H9 (cell line): Measurements from ENCODE around the gene TAOK2. TPM values are rescaled to one million over a fixed set of nuclear protein-coding genes. Genes with fewer than 3 reads are reported as not detected.
A peak's percentile ranks its signal among the peaks of the same experiment; 100 is the strongest.

Source experiments
- DNase-seq: peaks from one replicate; pipeline ENCODE4 v3.0.0-alpha.2; 2017
- H2AFZ ChIP-seq: one replicate; pipeline ENCODE4 v1.6.1; 2013; ENCODE audit warnings: mild to moderate bottlenecking, low read length, control low read depth, moderate library complexity
- H2AK5ac ChIP-seq: 2 replicates; pipeline ENCODE4 v1.6.1; 2013; ENCODE audit warnings: low read length, control low read depth, mixed read lengths; ENCODE audit not compliant: insufficient read length
- H2BK120ac ChIP-seq: one replicate; pipeline ENCODE4 v1.6.1; 2013; ENCODE audit warnings: low read depth, mild to moderate bottlenecking, low read length, control low read depth, inconsistent platforms; ENCODE audit not compliant: poor library complexity, severe bottlenecking
- H2BK12ac ChIP-seq: 2 replicates; pipeline ENCODE4 v1.6.1; 2013; ENCODE audit warnings: low read length, control low read depth, mixed read lengths, low read depth; ENCODE audit not compliant: insufficient read length
- H2BK15ac ChIP-seq: 2 replicates; pipeline ENCODE4 v1.6.1; 2013; ENCODE audit warnings: low read depth, low read length, control low read depth
- H2BK20ac ChIP-seq: one replicate; pipeline ENCODE4 v1.6.1; 2013; ENCODE audit warnings: low read depth, mild to moderate bottlenecking, low read length, control low read depth, inconsistent platforms; ENCODE audit not compliant: poor library complexity, severe bottlenecking
- H2BK5ac ChIP-seq: 2 replicates; pipeline ENCODE4 v1.6.1; 2013; ENCODE audit warnings: low read length, control low read depth, mixed read lengths; ENCODE audit not compliant: insufficient read length
- H3K14ac ChIP-seq: 2 replicates; pipeline ENCODE4 v1.6.1; 2013; ENCODE audit warnings: low read length, control low read depth; ENCODE audit not compliant: insufficient read depth
- H3K18ac ChIP-seq: 2 replicates; pipeline ENCODE4 v1.6.1; 2013; ENCODE audit warnings: low read depth, mild to moderate bottlenecking, mixed read lengths, low read length, control low read depth; ENCODE audit not compliant: insufficient read length
- H3K23ac ChIP-seq: 2 replicates; pipeline ENCODE4 v1.6.1; 2013; ENCODE audit warnings: low read length, control low read depth, mixed read lengths, low read depth; ENCODE audit not compliant: insufficient read length
- H3K23me2 ChIP-seq: 2 replicates; pipeline ENCODE4 v1.6.1; 2013; ENCODE audit warnings: low read depth, mild to moderate bottlenecking, mixed read lengths, low read length, control low read depth; ENCODE audit not compliant: insufficient read length, poor library complexity, severe bottlenecking
- H3K27ac ChIP-seq: 2 replicates; pipeline ENCODE4 v1.5.1; 2013; ENCODE audit warnings: low read length, control low read depth, mixed read lengths, low read depth; ENCODE audit not compliant: insufficient read length
- H3K27me3 ChIP-seq: 2 replicates; pipeline ENCODE4 v1.6.1; 2013; ENCODE audit warnings: low read length, control low read depth, inconsistent platforms; ENCODE audit not compliant: insufficient read depth
- H3K4ac ChIP-seq: 2 replicates; pipeline ENCODE4 v1.6.1; 2013; ENCODE audit warnings: low read depth, mild to moderate bottlenecking, control low read depth, inconsistent platforms, low read length, moderate library complexity
- H3K4me1 ChIP-seq: 2 replicates; pipeline ENCODE4 v1.6.1; 2013; ENCODE audit warnings: low read length, control low read depth, inconsistent platforms; ENCODE audit not compliant: insufficient read depth
- H3K4me2 ChIP-seq: 2 replicates; pipeline ENCODE4 v1.6.1; 2013; ENCODE audit warnings: low read length, control low read depth, mixed read lengths; ENCODE audit not compliant: insufficient read length, insufficient read depth
- H3K56ac ChIP-seq: 2 replicates; pipeline ENCODE4 v1.6.1; 2013; ENCODE audit warnings: low read depth, mild to moderate bottlenecking, mixed read lengths, low read length, control low read depth; ENCODE audit not compliant: insufficient read length
- H3K79me1 ChIP-seq: 2 replicates; pipeline ENCODE4 v1.6.1; 2013; ENCODE audit warnings: low read depth, mild to moderate bottlenecking, moderate library complexity, low read length, control low read depth, inconsistent platforms; ENCODE audit not compliant: insufficient read depth, poor library complexity, severe bottlenecking
- H3K79me2 ChIP-seq: 2 replicates; pipeline ENCODE4 v1.6.1; 2013; ENCODE audit warnings: low read length, control low read depth, inconsistent platforms; ENCODE audit not compliant: insufficient read depth
- H3K9ac ChIP-seq: 2 replicates; pipeline ENCODE4 v1.6.1; 2013; ENCODE audit warnings: low read length, control low read depth, mixed read lengths; ENCODE audit not compliant: insufficient read length; ENCODE audit errors: extremely low read depth
- H3K9me3 ChIP-seq: one replicate; pipeline ENCODE4 v1.6.1; 2013; ENCODE audit warnings: low read depth, low read length, inconsistent platforms; ENCODE audit not compliant: control insufficient read depth
- H3T11ph ChIP-seq: one replicate; pipeline ENCODE4 v1.6.1; 2013; ENCODE audit warnings: mild to moderate bottlenecking, low read length, control low read depth, inconsistent platforms
- H4K20me1 ChIP-seq: one replicate; pipeline ENCODE4 v1.6.1; 2013; ENCODE audit not compliant: control insufficient read depth, insufficient read length, insufficient read depth
- H4K5ac ChIP-seq: 2 replicates; pipeline ENCODE4 v1.6.1; 2013; ENCODE audit warnings: low read depth, mild to moderate bottlenecking, mixed read lengths, low read length, control low read depth; ENCODE audit not compliant: insufficient read length
- H4K8ac ChIP-seq: replicated peaks from 2 replicates; pipeline ENCODE4 v1.6.1; 2013; ENCODE audit warnings: low read length, control low read depth, mixed read lengths, low read depth; ENCODE audit not compliant: insufficient read length
- H4K91ac ChIP-seq: 2 replicates; pipeline ENCODE4 v1.6.1; 2013; ENCODE audit warnings: low read depth, mild to moderate bottlenecking, moderate library complexity, mixed read lengths, low read length, control low read depth; ENCODE audit not compliant: insufficient read length
- H3K27ac Mint-ChIP-seq, 3 experiments: 2 replicates in 2 of 3; 3 replicates in 1 of 3; pipeline ENCODE4 v1.8.0; 2020 to 2021; ENCODE audit warnings: mixed read lengths in 3 of 3, mild to moderate bottlenecking in 1 of 3, moderate library complexity in 1 of 3
- H3K27me3 Mint-ChIP-seq: 2 replicates; pipeline ENCODE4 v1.8.0; 2021; ENCODE audit warnings: low read depth, mild to moderate bottlenecking, moderate library complexity, mixed read lengths
- H3K36me3 Mint-ChIP-seq, 3 experiments: 2 replicates in 2 of 3; 3 replicates in 1 of 3; pipeline ENCODE4 v1.8.0; 2020 to 2021; ENCODE audit warnings: low read depth in 3 of 3, mixed read lengths in 3 of 3; ENCODE audit not compliant: insufficient read depth in 1 of 3
- H3K4me1 Mint-ChIP-seq, 2 experiments: 2 replicates each; pipeline ENCODE4 v1.8.0; 2020; ENCODE audit warnings: mixed read lengths in 2 of 2
- H3K4me3 Mint-ChIP-seq, 2 experiments: 2 replicates in 1 of 2; 3 replicates in 1 of 2; pipeline ENCODE4 v1.8.0; 2020 to 2021; ENCODE audit warnings: mild to moderate bottlenecking in 2 of 2, mixed read lengths in 2 of 2, moderate library complexity in 1 of 2
- H3K9me3 Mint-ChIP-seq, 2 experiments: 2 replicates in 1 of 2; 3 replicates in 1 of 2; pipeline ENCODE4 v1.8.0; 2020; ENCODE audit warnings: mild to moderate bottlenecking in 2 of 2, mixed read lengths in 2 of 2, moderate library complexity in 1 of 2
- CTCF ChIP-seq: fragments of 200-600 bp; sonication (generic); conservative IDR thresholded peaks from 3 replicates; pipeline ENCODE4 v1.8.0; 2021; ENCODE audit warnings: antibody characterized with exemption, mild to moderate bottlenecking
- WGBS: extraction: QIAGEN DNeasy Blood & Tissue Kit; methylation state at CpG from one replicate; pipeline ENCODE4 v1.1.7; 2013; ENCODE audit warnings: missing lambda C conversion rate, low lambda C conversion rate, mixed read lengths; ENCODE audit not compliant: insufficient read length; ENCODE audit errors: extremely low coverage; 5-methylcytosine and 5-hydroxymethylcytosine counted together
- total RNA-seq: library from RNA; stranded (reverse); gene quantifications from 2 replicates; pipeline ENCODE4 v1.2.1, GENCODE V29; 2021

Gene TAOK2
- total RNA-seq, 1 experiment from 2014 or later, result 43.9 TPM

DNA sequence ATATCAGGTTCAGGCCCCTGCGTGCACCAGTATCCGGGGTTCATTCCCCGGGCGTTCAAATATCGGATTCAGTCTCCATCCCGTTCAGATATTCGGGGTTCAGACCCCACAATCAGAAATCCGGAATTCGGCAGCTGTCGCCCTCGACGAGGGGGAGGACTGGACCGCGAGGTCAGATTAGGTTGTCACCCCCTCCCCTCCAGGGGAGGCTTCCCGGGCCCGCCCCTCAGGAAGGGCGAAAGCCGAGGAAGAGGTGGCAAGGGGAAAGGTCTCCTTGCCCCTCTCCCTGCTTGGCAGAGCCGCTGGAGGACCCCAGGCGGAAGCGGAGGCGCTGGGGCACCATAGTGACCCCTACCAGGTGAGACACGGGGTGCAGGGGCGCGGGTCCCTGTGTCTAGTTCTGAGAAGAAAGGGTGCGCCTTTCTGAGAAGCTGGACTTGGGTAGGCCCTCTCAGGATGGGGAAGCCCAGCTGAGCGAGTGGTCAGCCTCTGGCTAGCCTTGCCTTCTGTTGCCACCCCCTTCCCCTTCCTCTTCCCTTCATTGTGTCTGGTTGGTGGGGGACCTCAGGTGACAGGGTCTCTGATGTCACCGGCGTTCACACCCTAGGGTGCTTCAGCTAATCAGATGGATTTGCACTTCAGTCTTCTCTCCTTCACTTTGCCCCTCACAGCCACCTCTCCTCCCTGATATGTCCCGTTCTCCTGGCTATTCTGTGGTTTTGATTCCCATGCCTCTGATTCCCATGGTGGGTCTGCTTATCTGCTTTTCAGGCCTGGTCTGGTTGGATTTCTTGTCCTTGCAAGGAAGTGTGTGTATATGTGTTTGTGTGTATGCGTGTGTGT is 844 bp downstream of the TAOK2 start:
- DNase-seq, result no peak
- WGBS, result no CpG with 5 or more reads among the region's 31 CpGs
- TF ChIP-seq CTCF, result no peak
- H3K36me3 Mint-ChIP-seq, result peaks cover 36 to 50% (median 47%) of the 10 kb centered on the region in 3 experiments
- Histone ChIP-seq H3K4me1 (peaks cover 3% of the 10 kb centered on the region; the same call in 1 of the 2 replicates), H2BK120ac (no peak overlapping the region), H3T11ph (no peak overlapping the region), H3K79me2 (peaks cover 5% of the 10 kb centered on the region; the same call in 1 of the 2 replicates), H3K18ac (no peak overlapping the region), H3K56ac (no peak overlapping the region), H3K14ac (no peak overlapping the region; the same call in 1 of the 2 replicates), H2AFZ (no peak overlapping the region), H3K27me3 (peaks cover 3% of the 10 kb centered on the region; the same call in 1 of the 2 replicates), H3K9me3 (peaks cover 7% of the 10 kb centered on the region), H3K23ac (no peak overlapping the region), H3K4me2 (peak overlapping the region; percentile 84), H2BK12ac (no peak overlapping the region), H2AK5ac (no peak overlapping the region), H3K23me2 (peaks cover 14% of the 10 kb centered on the region), H4K91ac (no peak overlapping the region), H3K9ac (peak overlapping the region; percentile 49), H4K20me1 (no peaks in the 10 kb centered on the region), H2BK15ac (no peak overlapping the region), H4K5ac (no peak overlapping the region), H2BK20ac (no peak overlapping the region), H4K8ac (no peak overlapping the region), H3K79me1 (peaks cover 7% of the 10 kb centered on the region), H3K27ac (no peak overlapping the region), H3K4ac (no peak overlapping the region), H2BK5ac (no peak overlapping the region)
- peak overlapping the region in 2 of 3 experiments; percentile 44 to 83; a peak in 4 of 7 replicates for H3K27ac Mint-ChIP-seq
- peaks cover 16% of the 10 kb centered on the region for H3K27me3 Mint-ChIP-seq
- peak overlapping the region; percentile 95 to 96 for H3K4me3 Mint-ChIP-seq
- H3K9me3 Mint-ChIP-seq, result peaks cover 14 to 16% of the 10 kb centered on the region in 2 experiments
- peaks cover 29% of the 10 kb centered on the region in 2 experiments for H3K4me1 Mint-ChIP-seq
